CD4-positive, alpha-beta T cell (primary cell): ENCODE measurements around the gene BLMH. TPM values are rescaled to one million over a fixed set of nuclear protein-coding genes. Genes with fewer than 3 reads are reported as not detected.

Experiments
- ATAC-seq: fragments of 200-7000 bp; cut with Tn5 transposase; one replicate; pipeline ENCODE4 v1.10.0; 2022; ENCODE audit warnings: mild to moderate bottlenecking; ENCODE audit not compliant: poor library complexity
- CTCF ChIA-PET: fragments of 350-600 bp; sonication (Branson Sonifier 250); formaldehyde crosslinking; loops from one replicate; lab custom pipeline; 2021; ENCODE audit warnings: antibody characterized with exemption, inconsistent platforms; lab: Charles Lee
- POLR2A ChIA-PET: fragments of 350-600 bp; sonication (Branson Sonifier 250); formaldehyde crosslinking; loops from one replicate; lab custom pipeline; 2021; ENCODE audit warnings: antibody characterized with exemption, inconsistent platforms; lab: Charles Lee
- DNase-seq, 14 experiments: peaks; one replicate each; pipeline ENCODE4 v3.0.0-alpha.2; 2013 to 2020; ENCODE audit warnings: mixed read lengths in 2 of 14
- H3K27ac ChIP-seq, 2 donors: one replicate each; pipeline versions ENCODE4 v1.5.1 to v1.7.0; 2013; ENCODE audit warnings: low read length in 2 of 2, low read depth in 1 of 2, mild to moderate bottlenecking in 1 of 2
- H3K27me3 ChIP-seq, 2 experiments: 1 replicate in 1 of 2; 2 replicates in 1 of 2; pipeline versions ENCODE4 v1.6.1 to v1.7.0; 2013; ENCODE audit warnings: low read length in 2 of 2, control low read depth in 1 of 2, mild to moderate bottlenecking in 1 of 2, moderate library complexity in 1 of 2; ENCODE audit not compliant: insufficient read depth in 2 of 2, control insufficient read depth in 1 of 2
- H3K36me3 ChIP-seq: one replicate; pipeline ENCODE4 v1.6.1; 2013; ENCODE audit warnings: low read length, control low read depth; ENCODE audit not compliant: insufficient read depth
- H3K4me1 ChIP-seq: one replicate; pipeline ENCODE4 v1.6.1; 2013; ENCODE audit warnings: low read length, control low read depth; ENCODE audit not compliant: insufficient read depth
- H3K4me3 ChIP-seq: one replicate; pipeline ENCODE4 v1.5.1; 2013; ENCODE audit warnings: mild to moderate bottlenecking, low read length, moderate library complexity
- H3K9me3 ChIP-seq, 2 experiments: 1 replicate in 1 of 2; 2 replicates in 1 of 2; pipeline versions ENCODE4 v1.6.1 to v1.7.0; 2013; ENCODE audit warnings: low read length in 2 of 2, mild to moderate bottlenecking in 2 of 2, control low read depth in 1 of 2, moderate library complexity in 1 of 2; ENCODE audit not compliant: control insufficient read depth in 1 of 2, insufficient read depth in 1 of 2
- H3K27ac Mint-ChIP-seq: one replicate; pipeline ENCODE4 v1.8.0; 2020; ENCODE audit warnings: mixed read lengths
- H3K27me3 Mint-ChIP-seq: one replicate; pipeline ENCODE4 v1.8.0; 2021; ENCODE audit warnings: mixed read lengths
- H3K36me3 Mint-ChIP-seq: one replicate; pipeline ENCODE4 v1.8.0; 2021; ENCODE audit warnings: low read depth, mixed read lengths
- H3K4me1 Mint-ChIP-seq: one replicate; pipeline ENCODE4 v1.8.0; 2021; ENCODE audit warnings: low read depth, mixed read lengths
- H3K4me3 Mint-ChIP-seq: one replicate; pipeline ENCODE4 v1.8.0; 2020; ENCODE audit warnings: mild to moderate bottlenecking, mixed read lengths
- H3K9me3 Mint-ChIP-seq: one replicate; pipeline ENCODE4 v1.8.0; 2020; ENCODE audit warnings: mixed read lengths
- intact Hi-C, 2 experiments: fragments of 100-400 bp; cut with DNase I in 1 of 2; cut with micrococcal nuclease in 1 of 2; formaldehyde crosslinking; loops; one replicate each; pipeline versions ENCODE4 v1.15.1 to v1.9.0; 2023 to 2025; cut with DNase I, micrococcal nuclease
- total RNA-seq, 174 experiments: library from RNA in 2 of 174; stranded (reverse) in 2 of 174; gene quantifications; one replicate each; pipeline ENCODE4 v1.2.3 and lab custom pipeline; 2021 to 2026
- TF ChIP-seq, protein P1 (sequence below): fragments of 200-600 bp; IDR thresholded peaks from one replicate; pipeline ENCODE4 v1.8.0; 2022; ENCODE audit warnings: antibody characterized with exemption, mild to moderate bottlenecking

Gene BLMH
- total RNA-seq, 2 experiments from 2014 or later, result 32.9 to 36.5 TPM

DNA sequence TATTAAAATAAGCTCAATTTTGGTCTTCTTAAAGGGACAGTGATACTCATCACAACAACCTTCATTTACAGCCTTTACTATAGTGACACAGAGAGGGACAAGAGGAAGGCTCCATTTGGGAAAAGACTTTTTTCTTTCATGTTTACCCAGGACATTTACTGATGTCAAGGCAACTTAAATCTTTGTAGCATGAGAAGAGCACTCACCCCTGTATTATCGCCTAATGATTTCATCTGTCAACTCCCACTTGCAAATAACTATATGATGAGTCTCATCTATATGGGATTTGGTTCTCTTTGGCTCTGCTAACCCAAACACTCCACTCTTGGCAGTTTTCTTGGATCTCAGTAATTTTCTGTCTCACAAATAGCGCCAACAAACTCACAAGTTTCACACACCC is 24.1 kb downstream of the BLMH start:
- H3K4me1 ChIP-seq, result no peaks in the 10 kb centered on the region
- intact Hi-C loops, result no loop called here
- Mint-ChIP-seq H3K9me3 (no peaks in the 10 kb centered on the region), H3K36me3 (peaks cover 87% of the 10 kb centered on the region), H3K27me3 (no peaks in the 10 kb centered on the region), H3K4me3 (no peak overlapping the region), H3K4me1 (no peaks in the 10 kb centered on the region), H3K27ac (no peak overlapping the region)
- no peak overlapping the region for H3K27ac ChIP-seq
- CTCF ChIA-PET, result no interaction called here
- H3K4me3 ChIP-seq, result no peak overlapping the region
- peaks cover 84% of the 10 kb centered on the region for H3K36me3 ChIP-seq
- no peaks in the 10 kb centered on the region for H3K9me3 ChIP-seq
- no peaks in the 10 kb centered on the region for H3K27me3 ChIP-seq
- POLR2A ChIA-PET, result interaction anchor here (1.0 kb wide), 1 partner anchor 69 kb away, joined by 3 read pairs; no protein-coding TSS in a partner anchor
- no peak for DNase-seq
- TF ChIP-seq, protein P1, sequence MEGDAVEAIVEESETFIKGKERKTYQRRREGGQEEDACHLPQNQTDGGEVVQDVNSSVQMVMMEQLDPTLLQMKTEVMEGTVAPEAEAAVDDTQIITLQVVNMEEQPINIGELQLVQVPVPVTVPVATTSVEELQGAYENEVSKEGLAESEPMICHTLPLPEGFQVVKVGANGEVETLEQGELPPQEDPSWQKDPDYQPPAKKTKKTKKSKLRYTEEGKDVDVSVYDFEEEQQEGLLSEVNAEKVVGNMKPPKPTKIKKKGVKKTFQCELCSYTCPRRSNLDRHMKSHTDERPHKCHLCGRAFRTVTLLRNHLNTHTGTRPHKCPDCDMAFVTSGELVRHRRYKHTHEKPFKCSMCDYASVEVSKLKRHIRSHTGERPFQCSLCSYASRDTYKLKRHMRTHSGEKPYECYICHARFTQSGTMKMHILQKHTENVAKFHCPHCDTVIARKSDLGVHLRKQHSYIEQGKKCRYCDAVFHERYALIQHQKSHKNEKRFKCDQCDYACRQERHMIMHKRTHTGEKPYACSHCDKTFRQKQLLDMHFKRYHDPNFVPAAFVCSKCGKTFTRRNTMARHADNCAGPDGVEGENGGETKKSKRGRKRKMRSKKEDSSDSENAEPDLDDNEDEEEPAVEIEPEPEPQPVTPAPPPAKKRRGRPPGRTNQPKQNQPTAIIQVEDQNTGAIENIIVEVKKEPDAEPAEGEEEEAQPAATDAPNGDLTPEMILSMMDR, result no peak
- ATAC-seq, result no peak

DNA sequence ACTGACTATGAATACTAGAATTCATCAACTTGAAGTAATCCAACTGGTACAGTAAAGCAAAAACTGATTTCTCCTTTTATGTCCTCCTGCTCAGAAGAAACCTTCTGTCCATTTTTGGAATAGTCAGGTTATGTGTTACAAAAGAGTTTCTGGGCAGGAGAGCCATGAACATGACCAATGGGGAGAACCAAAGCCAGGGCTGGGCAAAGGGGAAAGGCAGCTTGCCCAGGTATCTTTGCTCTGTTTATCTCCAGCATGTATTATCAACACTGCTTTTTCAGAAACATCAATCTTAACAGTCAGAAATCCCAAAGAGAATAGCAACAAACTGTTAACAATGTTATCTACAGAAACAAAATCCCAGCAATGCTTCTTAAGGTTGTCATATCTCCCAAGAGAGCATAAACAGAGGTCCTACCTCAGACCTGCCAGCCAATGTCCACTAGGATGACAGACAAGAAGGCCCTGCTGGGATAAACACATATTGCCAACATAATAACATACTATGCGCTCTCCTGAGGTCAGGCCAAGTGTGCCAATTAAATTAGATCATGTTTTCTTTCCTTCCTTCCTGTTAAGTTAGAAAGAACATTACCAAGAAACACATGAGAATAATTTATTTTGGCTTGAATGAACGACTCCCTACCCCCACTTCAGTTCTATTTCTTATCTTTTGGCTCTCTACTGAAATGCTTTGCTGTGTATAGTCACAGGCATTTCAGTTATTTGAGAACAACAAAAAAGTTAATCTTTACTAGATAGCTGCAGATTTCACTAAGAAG is 28.0 kb downstream of the BLMH start:
- Histone ChIP-seq H3K27me3 (no peaks in the 10 kb centered on the region), H3K9me3 (no peaks in the 10 kb centered on the region), H3K4me1 (no peaks in the 10 kb centered on the region), H3K27ac (no peak overlapping the region), H3K36me3 (peaks cover 79% of the 10 kb centered on the region), H3K4me3 (no peak overlapping the region)
- H3K4me3 Mint-ChIP-seq, result no peak overlapping the region
- no peaks in the 10 kb centered on the region for H3K27me3 Mint-ChIP-seq
- H3K27ac Mint-ChIP-seq, result no peak overlapping the region
- ChIA-PET POLR2A (no interaction called here), CTCF (no interaction called here)
- peaks cover 90% of the 10 kb centered on the region for H3K36me3 Mint-ChIP-seq
- TF ChIP-seq, protein P1, result no peak
- H3K9me3 Mint-ChIP-seq, result no peaks in the 10 kb centered on the region
- intact Hi-C loops, result no loop called here
- H3K4me1 Mint-ChIP-seq, result no peaks in the 10 kb centered on the region
- DNase-seq (no peak), ATAC-seq (no peak)

DNA sequence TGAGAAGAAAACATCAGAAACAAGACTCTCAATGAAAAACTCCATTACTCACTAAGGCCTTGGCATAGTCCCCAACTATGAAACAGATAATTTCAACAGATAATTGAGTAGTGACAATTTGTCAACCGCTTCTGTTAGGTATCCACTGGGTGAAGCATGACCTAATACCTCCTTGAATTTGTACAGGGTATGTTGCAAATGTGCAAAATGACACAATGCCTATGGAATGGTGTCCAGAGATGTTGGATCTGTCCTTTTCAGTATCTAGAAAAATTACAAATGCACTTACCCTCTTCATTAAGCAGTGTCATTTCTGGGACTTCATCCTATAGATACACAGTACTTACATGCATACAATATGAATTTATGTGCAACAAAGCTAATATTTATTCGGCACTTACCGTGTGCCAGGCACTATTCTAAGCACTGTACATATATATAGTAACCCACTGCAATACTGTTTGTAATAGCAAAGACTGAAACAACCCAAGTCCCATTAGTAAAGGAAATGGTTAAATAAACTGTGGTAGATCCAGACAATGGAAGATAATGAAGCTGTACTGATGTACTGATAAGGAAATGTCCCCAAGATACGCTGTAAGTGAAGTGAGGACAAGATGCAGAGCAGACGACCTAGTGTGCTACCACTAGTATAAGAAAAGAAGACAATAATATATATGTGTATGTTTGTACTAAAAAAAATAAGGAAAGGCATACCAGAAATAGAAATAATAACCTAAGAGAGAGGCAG is 34.8 kb downstream of the BLMH start:
- H3K4me1 Mint-ChIP-seq, result no peaks in the 10 kb centered on the region
- no peak for ATAC-seq
- CTCF ChIA-PET, result no interaction called here
- Histone ChIP-seq H3K27me3 (no peaks in the 10 kb centered on the region), H3K9me3 (no peaks in the 10 kb centered on the region), H3K36me3 (peaks cover 75% of the 10 kb centered on the region), H3K4me1 (no peaks in the 10 kb centered on the region), H3K4me3 (no peak overlapping the region), H3K27ac (no peak overlapping the region)
- no peaks in the 10 kb centered on the region for H3K9me3 Mint-ChIP-seq
- POLR2A ChIA-PET, result no interaction called here
- no peak for DNase-seq
- no peak overlapping the region for H3K27ac Mint-ChIP-seq
- H3K36me3 Mint-ChIP-seq, result peaks cover 76% of the 10 kb centered on the region
- H3K27me3 Mint-ChIP-seq, result no peaks in the 10 kb centered on the region
- intact Hi-C loops, result no loop called here
- TF ChIP-seq, protein P1, result no peak
- H3K4me3 Mint-ChIP-seq, result no peak overlapping the region
